ENCODE results near the gene PM20D2.

- TF ChIP-seq, protein P1, sequence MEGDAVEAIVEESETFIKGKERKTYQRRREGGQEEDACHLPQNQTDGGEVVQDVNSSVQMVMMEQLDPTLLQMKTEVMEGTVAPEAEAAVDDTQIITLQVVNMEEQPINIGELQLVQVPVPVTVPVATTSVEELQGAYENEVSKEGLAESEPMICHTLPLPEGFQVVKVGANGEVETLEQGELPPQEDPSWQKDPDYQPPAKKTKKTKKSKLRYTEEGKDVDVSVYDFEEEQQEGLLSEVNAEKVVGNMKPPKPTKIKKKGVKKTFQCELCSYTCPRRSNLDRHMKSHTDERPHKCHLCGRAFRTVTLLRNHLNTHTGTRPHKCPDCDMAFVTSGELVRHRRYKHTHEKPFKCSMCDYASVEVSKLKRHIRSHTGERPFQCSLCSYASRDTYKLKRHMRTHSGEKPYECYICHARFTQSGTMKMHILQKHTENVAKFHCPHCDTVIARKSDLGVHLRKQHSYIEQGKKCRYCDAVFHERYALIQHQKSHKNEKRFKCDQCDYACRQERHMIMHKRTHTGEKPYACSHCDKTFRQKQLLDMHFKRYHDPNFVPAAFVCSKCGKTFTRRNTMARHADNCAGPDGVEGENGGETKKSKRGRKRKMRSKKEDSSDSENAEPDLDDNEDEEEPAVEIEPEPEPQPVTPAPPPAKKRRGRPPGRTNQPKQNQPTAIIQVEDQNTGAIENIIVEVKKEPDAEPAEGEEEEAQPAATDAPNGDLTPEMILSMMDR (IDR thresholded peaks at IDR 0.05): no peak
- TF ChIP-seq POLR2A (IDR thresholded peaks at IDR 0.05) (no peak), POLR2AphosphoS5 (IDR thresholded peaks at IDR 0.05) (no peak)
Observed at GRCh38 chr6:89199579-89199978, 53.7 kb downstream of the PM20D2 start.

Data from prostate gland (tissue), 2 donors.